ENCODE measurements around the gene CACNB2. TPM values are rescaled to one million over a fixed set of nuclear protein-coding genes. Genes with fewer than 3 reads are reported as not detected.

The CACNB2 gene
- total RNA-seq, 4 donors from 2014 or later: 0.13 to 1.5 (median 0.18) TPM; not detected in 1

DNA sequence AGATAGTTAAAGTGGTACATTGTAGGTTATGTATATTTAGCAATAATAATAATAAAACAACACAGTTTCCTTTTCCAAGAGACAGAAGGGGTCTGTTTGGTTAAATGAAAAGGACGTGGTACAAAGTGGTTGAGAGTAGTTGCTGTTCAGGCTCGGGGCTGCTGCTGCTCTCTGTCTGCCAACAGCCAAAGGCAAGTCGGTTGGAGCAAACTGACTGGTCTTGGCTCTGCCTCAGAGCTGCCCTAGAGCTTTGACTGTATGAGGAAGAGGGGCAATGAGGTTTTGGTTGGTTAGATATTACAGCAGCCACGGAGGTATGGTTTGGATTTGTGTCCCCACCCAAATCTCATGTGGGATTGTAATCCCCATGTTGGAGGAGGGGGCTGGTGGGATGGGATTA is 95.3 kb downstream of the CACNB2 start:
- in situ Hi-C loops (cut with MboI; ENCODE audit: low sequenced_read_pairs in 4 of 4) (no loop called here), intact Hi-C loops (cut with DNase I; ENCODE audit: low total_unique reads) (no loop called here)
- Histone ChIP-seq H3K27me3 (no peaks in the 10 kb centered on the region), H3K36me3 (no peaks in the 10 kb centered on the region), H3K27ac (no peak overlapping the region), H3K9me3 (no peaks in the 10 kb centered on the region), H3K4me3 (no peak overlapping the region), H3K4me1 (no peaks in the 10 kb centered on the region)
- ATAC-seq (no peak), DNase-seq (no peak)
- TF ChIP-seq, protein P1, sequence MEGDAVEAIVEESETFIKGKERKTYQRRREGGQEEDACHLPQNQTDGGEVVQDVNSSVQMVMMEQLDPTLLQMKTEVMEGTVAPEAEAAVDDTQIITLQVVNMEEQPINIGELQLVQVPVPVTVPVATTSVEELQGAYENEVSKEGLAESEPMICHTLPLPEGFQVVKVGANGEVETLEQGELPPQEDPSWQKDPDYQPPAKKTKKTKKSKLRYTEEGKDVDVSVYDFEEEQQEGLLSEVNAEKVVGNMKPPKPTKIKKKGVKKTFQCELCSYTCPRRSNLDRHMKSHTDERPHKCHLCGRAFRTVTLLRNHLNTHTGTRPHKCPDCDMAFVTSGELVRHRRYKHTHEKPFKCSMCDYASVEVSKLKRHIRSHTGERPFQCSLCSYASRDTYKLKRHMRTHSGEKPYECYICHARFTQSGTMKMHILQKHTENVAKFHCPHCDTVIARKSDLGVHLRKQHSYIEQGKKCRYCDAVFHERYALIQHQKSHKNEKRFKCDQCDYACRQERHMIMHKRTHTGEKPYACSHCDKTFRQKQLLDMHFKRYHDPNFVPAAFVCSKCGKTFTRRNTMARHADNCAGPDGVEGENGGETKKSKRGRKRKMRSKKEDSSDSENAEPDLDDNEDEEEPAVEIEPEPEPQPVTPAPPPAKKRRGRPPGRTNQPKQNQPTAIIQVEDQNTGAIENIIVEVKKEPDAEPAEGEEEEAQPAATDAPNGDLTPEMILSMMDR (IDR thresholded peaks at IDR 0.05 in 4 of 5, conservative IDR thresholded peaks at IDR 0.05 in 1 of 5): no peak
- no peak for TF ChIP-seq POLR2A (IDR thresholded peaks at IDR 0.05)

GRCh38 chr10:18236756-18237155 is 96.5 kb downstream of the CACNB2 start:
- intact Hi-C loops (cut with DNase I; ENCODE audit: low total_unique reads): no loop called here
- in situ Hi-C loops (cut with MboI; ENCODE audit: low sequenced_read_pairs in 4 of 4): no loop called here
- no peak for DNase-seq

DNA sequence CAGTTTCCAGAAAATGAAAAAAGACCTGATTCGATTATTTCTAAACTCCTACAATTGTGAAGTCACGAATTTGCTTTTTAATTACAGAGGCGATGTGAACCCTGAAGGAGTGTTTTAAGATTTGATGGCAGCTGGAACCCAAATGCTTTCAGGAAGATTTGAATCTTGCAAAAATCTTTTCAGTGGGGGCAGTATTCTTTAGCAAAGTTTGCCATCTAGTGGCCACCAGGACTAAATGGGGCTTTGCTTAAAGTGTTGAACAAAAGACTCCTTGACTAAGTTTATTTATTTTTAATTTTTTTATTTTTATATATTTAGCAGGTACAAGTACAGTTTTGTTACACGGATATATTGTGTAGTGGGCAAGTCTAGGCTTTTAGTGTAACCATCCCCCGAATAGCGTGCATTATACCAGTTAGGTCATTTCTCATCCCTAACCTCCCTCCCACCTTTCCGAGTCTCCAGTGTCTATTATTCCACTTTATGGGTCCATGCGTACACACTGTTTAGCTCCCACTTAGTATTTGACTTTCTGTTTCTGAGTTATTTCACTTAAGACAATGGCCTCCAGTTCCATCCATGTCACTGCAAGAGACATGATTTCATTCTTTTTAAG is 98.8 kb downstream of the CACNB2 start:
- in situ Hi-C loops (cut with MboI; ENCODE audit: low sequenced_read_pairs in 4 of 4) (no loop called here), intact Hi-C loops (cut with DNase I; ENCODE audit: low total_unique reads) (no loop called here)
- Histone ChIP-seq H3K4me3 (no peak overlapping the region), H3K36me3 (no peaks in the 10 kb centered on the region), H3K27me3 (no peaks in the 10 kb centered on the region), H3K4me1 (no peaks in the 10 kb centered on the region), H3K27ac (no peak overlapping the region), H3K9me3 (no peaks in the 10 kb centered on the region)
- ATAC-seq: no peak
- DNase-seq: no peak
- TF ChIP-seq, protein P1 (IDR thresholded peaks at IDR 0.05 in 4 of 5, conservative IDR thresholded peaks at IDR 0.05 in 1 of 5): peak in 2 of 5 experiments; percentile 37 to 38
- no peak for TF ChIP-seq POLR2A (IDR thresholded peaks at IDR 0.05)

More at GRCh38 chr10:18236756-18237155, 96.5 kb downstream of the CACNB2 start:
- Histone ChIP-seq H3K9me3 (no peaks in the 10 kb centered on the region), H3K27me3 (no peaks in the 10 kb centered on the region), H3K4me3 (no peak overlapping the region), H3K36me3 (no peaks in the 10 kb centered on the region), H3K4me1 (no peaks in the 10 kb centered on the region), H3K27ac (no peak overlapping the region)
- TF ChIP-seq, protein P1 (IDR thresholded peaks at IDR 0.05 in 4 of 5, conservative IDR thresholded peaks at IDR 0.05 in 1 of 5): no peak
- no peak for TF ChIP-seq POLR2A (IDR thresholded peaks at IDR 0.05)
- ATAC-seq: no peak

- H3K4me3 ChIP-seq: no peak overlapping the region
- ATAC-seq (no peak), DNase-seq (no peak)
- H3K27ac ChIP-seq: no peak overlapping the region
- no peaks in the 10 kb centered on the region for H3K9me3 ChIP-seq
- TF ChIP-seq, protein P1 (IDR thresholded peaks at IDR 0.05 in 4 of 5, conservative IDR thresholded peaks at IDR 0.05 in 1 of 5): no peak
- no peak for TF ChIP-seq POLR2A (IDR thresholded peaks at IDR 0.05)
- intact Hi-C loops (cut with DNase I; ENCODE audit: low total_unique reads): no loop called here
- no peaks in the 10 kb centered on the region for H3K4me1 ChIP-seq
- no peaks in the 10 kb centered on the region for H3K36me3 ChIP-seq
- in situ Hi-C loops (cut with MboI; ENCODE audit: low sequenced_read_pairs in 4 of 4): no loop called here
- H3K27me3 ChIP-seq: no peaks in the 10 kb centered on the region
These were observed 100.1 kb downstream of the CACNB2 start for GRCh38 chr10:18240185-18240882.

Data from gastrocnemius medialis (tissue), 4 donors.